Measurements from ENCODE around the gene RANBP2.
"Not testable (repeated sequence)": the region's sequence is repeated elsewhere in the genome, so short reads cannot be mapped to it uniquely, and the experiment has no call there.

DNA sequence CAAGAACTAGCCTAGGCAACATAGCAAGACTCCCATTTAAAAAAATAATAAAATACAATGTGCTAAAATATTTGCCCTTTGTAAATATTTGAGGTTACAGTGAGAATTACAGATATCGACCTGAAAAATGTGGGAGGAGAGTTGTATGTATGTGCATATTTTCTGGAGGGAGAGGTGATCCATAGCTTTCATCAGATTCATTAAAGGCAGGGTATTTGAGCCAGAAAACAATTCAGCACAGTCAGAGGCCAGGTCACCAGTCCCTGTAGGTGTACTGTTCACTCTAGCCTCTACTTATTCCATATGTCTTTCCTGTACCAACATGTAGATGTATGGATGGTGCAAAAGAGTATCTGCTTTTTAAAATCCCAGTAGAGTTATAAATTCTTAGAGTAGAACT is 49.0 kb upstream of the RANBP2 start:
- not testable (repeated sequence) for TF ChIP-seq EZH2 (IDR thresholded peaks at IDR 0.05; ENCODE audit: borderline replicate concordance, insufficient read depth, low read depth, low read length, poor library complexity, severe bottlenecking); CTCF (IDR thresholded peaks at IDR 0.05)

All from B cell (primary cell).